Sigmoid colon (tissue), 7 donors: Measurements from ENCODE around the gene GPR108. TPM values are rescaled to one million over a fixed set of nuclear protein-coding genes. Genes with fewer than 3 reads are reported as not detected.
"Not testable (repeated sequence)": the region's sequence is repeated elsewhere in the genome, so short reads cannot be mapped to it uniquely, and the experiment has no call there.

Experiments
- DNase-seq: peaks from one replicate; pipeline ENCODE4 v3.0.0-alpha.2; 2019
- H3K27ac ChIP-seq, 4 donors: fragments of 200-600 bp; sonication (generic); one replicate each; pipeline ENCODE4 v1.5.1; 2016 to 2019; ENCODE audit warnings: mild to moderate bottlenecking in 1 of 4
- H3K27me3 ChIP-seq, 3 donors: fragments of 200-600 bp; sonication (generic); one replicate each; pipeline ENCODE4 v1.5.1; 2019; ENCODE audit warnings: mild to moderate bottlenecking in 1 of 3
- H3K36me3 ChIP-seq, 4 donors: fragments of 200-600 bp; sonication (generic); one replicate each; pipeline ENCODE4 v1.5.1; 2016 to 2019
- H3K4me1 ChIP-seq, 4 donors: fragments of 200-600 bp; sonication (generic); one replicate each; pipeline ENCODE4 v1.5.1; 2017 to 2019
- H3K4me3 ChIP-seq, 4 donors: fragments of 200-600 bp; sonication (generic); one replicate each; pipeline ENCODE4 v1.5.1; 2017 to 2019; ENCODE audit warnings: mild to moderate bottlenecking in 2 of 4, moderate library complexity in 1 of 4
- H3K9me3 ChIP-seq, 4 donors: fragments of 200-600 bp in 3 of 4; sonication (generic) in 3 of 4; one replicate each; pipeline versions ENCODE4 v1.5.1 to v1.6.1; 2013 to 2019
- CTCF ChIP-seq, 4 experiments: fragments of 450-650 bp in 3 of 4; fragments of 200-600 bp in 1 of 4; IDR thresholded peaks; one replicate each; pipeline ENCODE4 v1.5.1; 2016 to 2019; ENCODE audit warnings: antibody characterized with exemption in 4 of 4, mild to moderate bottlenecking in 3 of 4, moderate library complexity in 2 of 4
- EP300 ChIP-seq, 4 donors: sonication (generic); formaldehyde crosslinking; IDR thresholded peaks; one replicate each; pipeline ENCODE4 v1.6.1; 2017; ENCODE audit warnings: antibody characterized with exemption in 4 of 4
- POLR2A ChIP-seq, 2 donors: fragments of 450-650 bp; IDR thresholded peaks; one replicate each; pipeline ENCODE4 v1.6.1; 2016; ENCODE audit warnings: antibody characterized with exemption in 2 of 2, mild to moderate bottlenecking in 2 of 2, moderate library complexity in 2 of 2
- POLR2AphosphoS5 ChIP-seq, 4 donors: sonication (generic); formaldehyde crosslinking; IDR thresholded peaks; one replicate each; pipeline ENCODE4 v1.6.1; 2017; ENCODE audit warnings: antibody characterized with exemption in 4 of 4
- WGBS, 2 donors: extraction: QIAGEN DNeasy Blood & Tissue Kit; methylation state at CpG; one replicate each; pipeline ENCODE4 v1.1.7; 2013; 5-methylcytosine and 5-hydroxymethylcytosine counted together
- intact Hi-C: fragments of 100-400 bp; cut with DNase I; formaldehyde crosslinking; loops from one replicate; pipeline ENCODE4 v1.15.1; 2023
- polyA plus RNA-seq, 3 donors: library from polyadenylated mRNA; stranded (reverse); fragments of 200-250 nt; gene quantifications; one replicate each; pipeline ENCODE4 v1.2.3, GENCODE V29; 2013
- total RNA-seq, 4 donors: library from RNA; depleted of rRNA; stranded (reverse); fragments of >200 nt; gene quantifications; one replicate each; pipeline ENCODE4 v1.1.0, GENCODE V29; 2016
- donor health status: healthy with polysubstance abuse.
- donor health status: Bipolar disorder and iron deficiency.
- donor health status: healthy.

Gene GPR108
- total and polyA plus RNA-seq, 7 donors = 39.0 to 91.1 (median 57.8) TPM

GRCh38 chr19:6709549-6709948 is 27.8 kb downstream of the GPR108 start:
- Histone ChIP-seq H3K9me3 (no peaks in the 10 kb centered on the region), H3K4me3 (no peak overlapping the region), H3K27ac (no peak overlapping the region), H3K4me1 (no peaks in the 10 kb centered on the region), H3K27me3 (peaks cover 0 to 52% (median 20%) of the 10 kb centered on the region in 3 donors), H3K36me3 (no peaks in the 10 kb centered on the region)
- intact Hi-C loops = no loop called here
- no peak for DNase-seq
- 50 to 56% methylated on average over 14 of the region's 14 CpGs for WGBS, 2 donors
- TF ChIP-seq POLR2AphosphoS5 (IDR thresholded peaks at IDR 0.05) = no peak
- no peak for TF ChIP-seq POLR2A (IDR thresholded peaks at IDR 0.05)

GRCh38 chr19:6708913-6709312 is 28.5 kb downstream of the GPR108 start:
- intact Hi-C loops, H3K4me1 ChIP-seq, H3K4me3 ChIP-seq, DNase-seq, H3K27ac ChIP-seq, H3K36me3 ChIP-seq, H3K9me3 ChIP-seq: not testable (repeated sequence)
- H3K27me3 ChIP-seq = peaks cover 0 to 52% (median 20%) of the 10 kb centered on the region in 3 donors
- WGBS, 2 donors = 90 to 92% methylated on average over 12 of the region's 12 CpGs

GRCh38 chr19:6708346-6708745 is 29.0 kb downstream of the GPR108 start:
- Histone ChIP-seq H3K9me3 (no peaks in the 10 kb centered on the region), H3K4me1 (no peaks in the 10 kb centered on the region), H3K4me3 (no peak overlapping the region), H3K27ac (no peak overlapping the region), H3K36me3 (no peaks in the 10 kb centered on the region), H3K27me3 (peaks cover 0 to 52% (median 20%) of the 10 kb centered on the region in 3 donors)
- intact Hi-C loops = no loop called here
- DNase-seq = no peak
- WGBS, 2 donors = 81 to 88% methylated on average over 3 of the region's 3 CpGs
- TF ChIP-seq POLR2AphosphoS5 (IDR thresholded peaks at IDR 0.05) (no peak), POLR2A (IDR thresholded peaks at IDR 0.05) (no peak), EP300 (IDR thresholded peaks at IDR 0.05) (no peak), CTCF (IDR thresholded peaks at IDR 0.05) (no peak)

GRCh38 chr19:6707658-6708018 is 29.7 kb downstream of the GPR108 start:
- H3K27ac ChIP-seq = no peak overlapping the region
- no peak for DNase-seq
- peaks cover 0 to 45% (median 20%) of the 10 kb centered on the region in 3 donors for H3K27me3 ChIP-seq
- no peaks in the 10 kb centered on the region for H3K4me1 ChIP-seq
- TF ChIP-seq POLR2A (IDR thresholded peaks at IDR 0.05) (no peak), POLR2AphosphoS5 (IDR thresholded peaks at IDR 0.05) (no peak), CTCF (IDR thresholded peaks at IDR 0.05) (no peak), EP300 (IDR thresholded peaks at IDR 0.05) (no peak)
- H3K9me3 ChIP-seq = no peaks in the 10 kb centered on the region
- no peaks in the 10 kb centered on the region for H3K36me3 ChIP-seq
- no peak overlapping the region for H3K4me3 ChIP-seq
- 80 to 86% methylated on average over 16 of the region's 16 CpGs for WGBS, 2 donors
- intact Hi-C loops = no loop called here

GRCh38 chr19:6707011-6707657 is 30.2 kb downstream of the GPR108 start:
- H3K27ac ChIP-seq = no peak overlapping the region
- no peaks in the 10 kb centered on the region for H3K4me1 ChIP-seq
- WGBS, 2 donors = 90 to 91% methylated on average over 44 of the region's 44 CpGs
- H3K27me3 ChIP-seq = peaks cover 0 to 43% (median 20%) of the 10 kb centered on the region in 3 donors
- intact Hi-C loops = no loop called here
- no peaks in the 10 kb centered on the region for H3K36me3 ChIP-seq
- no peaks in the 10 kb centered on the region for H3K9me3 ChIP-seq
- DNase-seq = no peak
- H3K4me3 ChIP-seq = no peak overlapping the region
- TF ChIP-seq POLR2A (IDR thresholded peaks at IDR 0.05) = no peak
- no peak for TF ChIP-seq CTCF (IDR thresholded peaks at IDR 0.05)
- TF ChIP-seq POLR2AphosphoS5 (IDR thresholded peaks at IDR 0.05) = no peak
- no peak for TF ChIP-seq EP300 (IDR thresholded peaks at IDR 0.05)

GRCh38 chr19:6706633-6706958 is 30.8 kb downstream of the GPR108 start:
- H3K9me3 ChIP-seq = no peaks in the 10 kb centered on the region
- no peak for DNase-seq
- H3K4me1 ChIP-seq = no peaks in the 10 kb centered on the region
- WGBS, 2 donors = 67 to 72% methylated on average over 3 of the region's 3 CpGs
- H3K36me3 ChIP-seq = no peaks in the 10 kb centered on the region
- H3K27me3 ChIP-seq = peaks cover 0 to 41% (median 20%) of the 10 kb centered on the region in 3 donors
- TF ChIP-seq POLR2AphosphoS5 (IDR thresholded peaks at IDR 0.05) (no peak), POLR2A (IDR thresholded peaks at IDR 0.05) (no peak), CTCF (IDR thresholded peaks at IDR 0.05) (no peak), EP300 (IDR thresholded peaks at IDR 0.05) (no peak)
- no peak overlapping the region for H3K27ac ChIP-seq
- H3K4me3 ChIP-seq = no peak overlapping the region
- intact Hi-C loops = no loop called here
